Activated CD4-positive, CD25-positive, alpha-beta regulatory T cell treated with anti-CD3 and anti-CD28 coated beads, Interleukin-2, amount 50 U/mL, for 72 hours (primary cell): ENCODE results near the gene TIFAB.
"Not testable (repeated sequence)": the region's sequence is repeated elsewhere in the genome, so short reads cannot be mapped to it uniquely, and the experiment has no call there.

Source experiments
- DNase-seq: peaks from one replicate; pipeline ENCODE4 v3.0.0; 2021

The TIFAB gene, protein sequence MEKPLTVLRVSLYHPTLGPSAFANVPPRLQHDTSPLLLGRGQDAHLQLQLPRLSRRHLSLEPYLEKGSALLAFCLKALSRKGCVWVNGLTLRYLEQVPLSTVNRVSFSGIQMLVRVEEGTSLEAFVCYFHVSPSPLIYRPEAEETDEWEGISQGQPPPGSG

DNA sequence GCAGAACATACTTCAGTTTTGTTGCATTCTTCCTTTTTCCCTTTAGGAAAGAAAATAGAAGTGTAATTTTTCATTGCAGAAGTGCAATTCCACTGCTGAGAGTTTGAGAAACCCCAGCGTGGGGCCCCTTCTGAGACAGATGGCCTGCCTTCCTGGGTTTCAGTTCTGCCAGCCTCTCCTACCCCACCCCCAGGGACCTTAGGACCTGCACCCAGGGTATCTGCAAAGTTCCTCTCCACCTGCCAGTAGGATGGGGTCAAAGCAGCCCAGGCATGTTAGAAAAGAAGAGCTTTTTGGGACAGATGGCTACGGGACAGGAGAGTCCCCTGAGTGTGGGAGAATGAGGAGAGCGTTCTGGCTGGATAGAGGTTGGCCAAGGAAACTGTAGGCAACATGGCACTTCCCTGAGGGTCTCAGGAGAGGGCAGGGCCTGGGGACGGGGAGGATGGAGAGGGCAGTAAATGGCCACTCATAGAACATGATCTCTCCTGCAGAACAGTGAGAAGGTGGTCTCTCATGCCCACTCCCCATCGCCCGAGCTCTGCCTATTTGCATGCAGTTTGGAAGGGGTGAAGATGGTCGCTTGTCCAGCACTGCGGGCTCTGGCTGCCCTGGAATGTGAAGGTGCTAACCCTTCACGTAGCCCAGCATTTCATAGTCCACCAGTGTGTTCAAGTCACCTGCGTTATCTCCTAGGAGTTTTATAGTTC, at the start of gene TIFAB:
TSS of gene TIFAB (minus strand) at position 31 of the 710 bp plus-strand sequence. CDS start 2,412 bp downstream, outside the sequence.
- no peak for DNase-seq

DNA sequence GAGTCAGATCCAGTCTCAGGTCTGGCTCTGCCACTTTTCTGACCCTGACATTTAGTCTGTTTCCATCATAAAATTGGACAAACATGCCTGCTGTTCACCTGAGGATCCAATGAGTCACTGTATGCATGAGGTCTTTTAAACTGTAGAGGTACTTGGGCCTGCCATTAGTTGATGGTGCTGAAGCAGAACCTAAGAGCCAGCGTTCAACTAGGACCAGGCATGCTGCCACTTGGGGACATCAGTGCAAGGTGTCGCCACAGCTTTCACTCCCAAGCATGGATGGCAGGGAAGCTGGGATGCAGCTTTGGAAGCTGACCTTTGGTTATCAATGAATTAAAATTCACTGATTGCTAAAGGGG, 46.5 kb upstream of the TIFAB start:
- DNase-seq, result no peak

DNA sequence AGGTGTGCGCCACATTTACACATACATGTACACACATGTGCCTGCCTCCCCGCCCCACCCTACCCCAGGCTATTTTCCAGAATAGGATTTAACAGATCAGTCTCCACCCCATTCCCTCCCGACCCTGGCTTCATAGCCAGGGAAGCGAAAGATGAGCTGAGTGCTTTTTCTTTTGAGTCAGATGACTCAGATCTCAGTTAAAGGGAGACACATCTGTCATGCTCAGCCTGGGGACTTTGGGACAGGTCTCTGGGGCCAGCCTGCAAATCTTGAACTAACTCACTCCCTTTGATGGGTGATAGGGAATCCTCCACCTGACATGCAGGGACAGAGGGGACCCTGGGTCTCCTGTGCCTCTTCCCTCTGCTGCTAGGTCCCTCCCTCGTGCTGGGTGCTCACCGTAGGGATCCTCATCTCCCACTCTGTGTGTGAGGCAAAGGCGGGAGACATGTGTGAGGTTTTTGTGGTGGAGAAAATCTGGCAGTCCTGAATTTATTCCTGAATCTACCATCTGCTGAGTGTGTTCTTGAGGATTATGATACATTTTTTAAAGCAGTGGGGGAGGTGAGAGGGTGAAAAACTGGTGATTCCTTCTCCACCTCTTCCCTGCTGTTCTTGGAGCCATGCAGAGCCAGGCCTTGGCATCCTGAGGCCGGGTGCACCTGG, 46.0 kb upstream of the TIFAB start:
- DNase-seq, result no peak

DNA sequence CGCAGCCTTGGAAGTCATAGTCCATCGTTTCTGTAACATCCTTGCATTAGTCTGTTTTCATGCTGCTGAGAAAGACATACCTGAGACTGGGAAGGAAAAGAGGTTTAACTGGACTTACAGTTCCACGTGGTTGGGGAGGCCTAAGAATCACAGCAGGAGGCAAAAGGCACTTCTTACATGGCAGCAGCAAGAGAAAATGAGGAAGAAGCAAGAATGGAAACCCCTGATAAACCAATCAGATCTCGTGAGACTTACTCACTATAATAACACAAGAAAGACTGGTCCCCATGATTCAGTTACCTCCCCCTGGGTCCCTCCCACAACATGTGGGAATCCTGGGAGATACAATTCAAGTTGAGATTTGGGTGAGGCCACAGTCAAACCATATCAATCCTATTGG, 43.4 kb upstream of the TIFAB start:
- DNase-seq, result not testable (repeated sequence)

DNA sequence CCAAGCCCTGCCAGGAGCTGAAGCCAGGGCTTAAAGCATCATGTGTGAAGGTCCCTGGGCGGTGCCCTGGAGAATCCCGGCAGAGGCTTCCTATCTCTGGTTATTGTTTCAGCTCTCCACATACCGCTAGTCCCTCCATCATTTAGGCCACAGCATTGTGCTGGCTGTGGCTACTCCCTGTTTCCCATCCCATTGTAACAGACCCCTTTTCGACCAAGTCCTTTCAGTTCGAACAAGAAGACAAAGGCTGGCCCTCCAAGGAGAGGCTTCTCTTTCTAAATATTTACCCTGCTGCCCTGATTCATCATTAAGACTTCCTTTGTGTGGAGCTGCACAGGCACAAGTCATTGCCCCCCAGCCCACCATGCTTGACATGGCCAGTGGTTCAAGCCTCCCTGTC, 42.0 kb upstream of the TIFAB start:
- no peak for DNase-seq

DNA sequence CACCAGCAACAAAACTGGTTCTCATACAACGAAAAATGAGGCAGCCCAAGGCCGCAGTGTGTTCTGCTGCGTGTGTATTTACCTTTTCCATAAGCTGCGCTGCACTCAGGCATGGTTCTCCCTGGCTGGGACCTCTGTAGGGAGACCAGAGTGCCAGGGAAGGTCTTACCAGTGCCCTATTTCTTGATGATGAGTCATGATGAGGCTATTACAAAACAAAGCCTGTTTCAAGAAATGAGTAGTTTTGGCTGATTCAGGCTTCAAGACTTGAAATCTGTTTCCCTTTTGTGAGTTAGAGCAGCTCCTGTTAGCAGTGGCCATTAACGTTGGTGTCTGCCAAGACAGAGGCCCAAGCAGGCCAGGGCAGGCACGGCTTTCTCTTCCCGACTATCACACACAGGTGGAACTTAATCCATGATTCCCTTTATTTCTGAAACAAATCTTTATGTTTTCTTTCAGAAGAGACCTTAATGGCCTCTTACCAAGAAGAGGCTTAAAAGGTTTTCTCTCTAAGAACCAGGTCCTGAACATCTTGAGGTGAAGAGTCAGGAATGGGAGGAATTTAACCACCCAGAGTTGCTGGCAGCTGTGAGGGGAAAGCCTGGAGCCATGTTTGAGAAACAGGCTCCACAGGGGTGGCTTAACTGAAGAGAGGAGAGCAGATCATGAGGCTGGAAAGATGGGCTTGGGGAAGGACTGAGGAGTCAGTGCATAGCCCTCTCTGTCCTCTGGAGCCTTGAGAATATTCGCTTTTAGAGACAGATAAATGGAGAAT, 41.4 kb upstream of the TIFAB start:
- no peak for DNase-seq

DNA sequence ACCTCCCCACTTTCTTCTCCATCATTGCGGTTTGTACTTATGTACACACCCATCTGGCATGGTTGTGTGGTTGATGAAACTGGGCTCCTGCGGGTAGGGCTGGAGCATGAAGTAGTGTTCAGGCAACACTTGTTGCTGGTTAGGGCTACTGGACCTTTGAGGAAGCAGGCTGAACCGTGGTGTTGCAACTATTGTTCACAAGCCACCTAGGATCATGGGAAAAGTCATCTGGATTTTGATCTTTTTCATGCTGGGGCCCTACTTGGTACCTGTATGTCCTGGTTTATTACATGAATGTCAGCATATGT, 40.1 kb upstream of the TIFAB start:
- no peak for DNase-seq

DNA sequence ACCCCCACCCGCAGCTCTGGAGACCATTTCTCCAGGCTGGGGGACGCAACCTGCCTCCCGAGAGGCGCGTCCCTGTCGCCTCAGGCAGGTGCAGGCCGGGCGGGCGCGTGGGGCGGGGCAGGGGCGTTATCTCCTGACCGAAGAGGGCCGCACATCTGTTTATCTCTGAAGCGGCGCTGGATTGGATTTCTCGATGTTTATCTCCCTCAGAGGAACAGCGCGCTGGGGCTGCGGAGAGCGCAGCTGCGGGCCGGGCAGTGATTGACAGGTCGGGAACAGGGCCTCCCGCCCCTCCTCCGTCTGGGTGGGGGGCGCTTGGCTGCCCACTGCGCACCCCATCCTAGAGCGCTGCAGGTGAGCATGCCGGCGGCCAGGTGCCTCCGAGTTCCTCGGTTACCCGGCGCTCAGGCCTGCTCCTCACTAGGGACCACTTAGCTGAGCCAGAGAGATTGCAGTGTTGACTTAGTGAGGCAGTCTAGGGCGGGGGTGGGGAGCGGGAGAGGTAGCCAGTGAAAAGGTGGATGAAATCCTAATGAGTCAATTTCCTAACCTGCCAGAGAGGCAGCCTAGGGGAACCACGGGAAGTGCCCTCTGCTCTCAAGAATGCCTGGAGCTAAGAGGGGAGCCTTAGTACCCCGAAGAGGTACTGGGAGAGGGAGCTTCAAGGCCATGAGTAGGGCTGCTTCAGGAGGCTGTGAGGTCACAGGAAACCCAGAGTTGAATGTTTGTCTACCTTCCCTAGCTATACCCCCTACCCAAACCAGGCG, 39.6 kb upstream of the TIFAB start:
- no peak for DNase-seq

DNA sequence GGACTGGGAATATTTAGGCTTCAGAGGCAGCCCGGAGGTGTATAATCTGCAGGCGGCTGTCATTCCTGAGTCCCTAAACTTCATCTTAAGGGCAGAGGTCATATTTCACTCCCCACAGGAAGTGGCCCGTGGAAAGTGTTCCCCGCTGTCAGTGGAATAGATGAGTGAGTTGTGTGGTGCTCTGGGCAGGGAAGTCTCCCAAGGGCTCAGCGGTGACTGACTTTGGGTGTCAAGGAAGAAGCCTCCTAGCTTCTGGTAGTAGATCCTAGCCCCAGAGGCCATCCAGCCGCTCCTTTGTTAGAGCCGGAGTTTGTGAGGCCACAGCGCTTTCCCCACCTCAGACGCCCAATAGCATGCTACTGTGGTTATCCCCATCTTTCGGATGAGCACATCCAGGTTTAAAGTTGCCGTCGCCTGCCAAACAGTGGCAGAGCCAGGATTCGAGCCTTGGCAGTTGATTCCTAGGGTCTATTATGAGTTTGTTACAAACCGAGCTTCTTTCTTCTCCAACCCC, 38.9 kb upstream of the TIFAB start:
- no peak for DNase-seq

DNA sequence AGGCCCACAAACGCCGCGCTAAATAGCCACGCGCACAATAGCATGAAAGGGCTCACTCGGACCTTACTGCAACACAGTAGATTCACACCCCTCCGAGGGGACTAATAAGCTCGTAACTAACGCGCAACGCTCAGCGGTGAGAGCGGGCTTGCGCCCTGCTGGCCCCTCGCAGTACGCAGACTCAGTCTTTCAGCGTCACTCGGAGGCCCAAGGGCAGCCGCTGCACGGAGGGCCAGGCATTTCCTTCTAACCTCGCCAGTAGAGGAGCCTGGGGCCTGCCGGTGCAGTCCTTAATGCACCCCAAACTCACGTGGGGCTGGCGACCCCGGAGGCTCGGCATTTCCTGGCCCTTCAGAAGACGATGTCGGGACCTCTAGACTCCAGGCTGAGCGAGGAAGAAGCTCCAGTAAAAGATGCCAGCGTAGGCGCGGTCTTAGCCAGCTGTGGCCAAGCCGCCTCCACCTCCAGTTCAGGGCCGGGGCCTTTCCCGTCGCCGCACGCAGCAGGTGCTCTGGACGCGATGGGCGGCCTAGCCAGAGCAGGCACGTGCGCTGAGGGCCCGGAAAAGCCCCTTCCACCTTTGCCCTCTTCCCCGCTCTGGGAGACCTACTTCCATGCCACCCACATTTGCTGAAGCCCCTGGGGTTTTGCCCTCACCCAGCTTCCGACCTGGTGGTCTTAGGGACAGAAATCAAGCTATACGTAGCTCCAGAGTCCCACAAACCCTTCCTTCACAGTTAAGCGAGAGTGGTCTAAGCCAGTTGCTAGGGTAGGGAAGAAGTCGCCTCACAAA, 38.3 kb upstream of the TIFAB start:
- no peak for DNase-seq

DNA sequence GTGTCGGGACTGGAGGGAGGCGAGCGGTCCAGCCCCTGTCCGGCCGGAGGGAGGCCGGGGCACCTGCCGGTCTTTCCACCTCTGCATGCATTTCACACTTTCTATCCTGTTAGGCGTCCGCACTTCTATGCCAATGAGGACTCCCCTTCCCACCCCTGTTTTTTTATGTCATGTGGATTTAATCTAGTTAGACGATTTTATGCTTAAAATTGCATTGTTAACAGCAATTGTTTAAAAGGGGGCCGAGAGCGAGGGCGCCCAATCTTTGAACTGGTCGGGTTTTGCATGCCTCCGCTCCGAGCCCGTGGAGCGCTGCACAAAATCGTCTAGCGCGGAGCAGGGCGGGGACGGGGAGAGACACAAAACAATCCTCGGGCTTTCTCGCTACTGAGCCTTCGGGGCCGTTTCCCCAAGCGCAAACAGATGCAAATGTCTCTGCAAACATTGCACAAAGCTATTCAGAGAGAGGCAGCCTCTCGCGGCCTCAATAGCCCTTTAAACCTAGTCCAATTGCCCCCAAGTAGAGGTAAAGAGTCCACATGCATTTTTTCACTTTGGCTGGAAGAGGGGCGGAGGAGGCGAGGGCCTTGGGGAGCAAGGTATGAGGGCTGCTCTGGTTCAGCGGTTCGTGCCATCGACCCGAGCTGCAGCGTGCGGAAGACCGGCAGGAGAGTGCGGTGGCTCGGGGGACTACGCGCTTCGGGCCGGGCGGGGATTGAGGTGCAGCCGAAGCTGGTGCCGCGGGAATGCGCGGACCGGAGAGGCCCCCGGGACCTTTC, 37.5 kb upstream of the TIFAB start:
- no peak for DNase-seq

DNA sequence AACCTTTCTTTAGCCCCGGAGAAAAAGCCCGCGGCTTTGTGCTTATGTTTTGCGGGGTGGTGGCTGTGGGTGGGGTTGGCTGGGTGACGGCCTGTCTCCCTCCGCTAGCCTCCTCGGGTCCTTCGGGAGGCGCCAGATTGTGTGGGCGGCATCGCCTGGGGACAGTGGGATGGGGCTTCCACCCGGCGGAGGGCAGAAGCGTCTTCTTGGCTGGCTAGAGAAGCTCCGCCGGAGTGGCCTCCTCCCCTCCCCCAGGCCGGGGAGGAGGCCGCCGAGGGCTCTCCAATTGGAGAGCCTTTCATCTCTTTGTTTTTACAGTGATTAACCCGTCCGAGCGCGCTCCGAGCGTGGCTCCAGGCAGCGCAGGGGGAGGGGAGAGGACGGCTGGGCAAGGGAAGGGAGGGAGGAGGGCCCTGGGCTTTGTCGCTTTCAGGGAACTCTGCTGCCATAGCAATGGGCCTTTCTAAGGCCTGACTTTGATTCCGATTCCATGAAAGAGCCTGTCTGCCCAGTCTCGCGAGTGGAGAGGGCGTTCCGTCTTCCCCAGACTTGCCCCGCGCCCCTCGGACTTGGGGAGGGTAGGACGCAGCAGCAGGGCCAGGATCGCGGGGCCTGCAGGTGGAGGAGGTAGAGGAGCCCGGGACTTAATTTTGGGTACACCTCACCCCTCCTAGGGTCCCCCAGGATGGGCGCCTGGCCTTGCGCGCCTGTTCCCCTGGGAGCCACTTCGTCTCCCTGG, 36.7 kb upstream of the TIFAB start:
- DNase-seq, result no peak

DNA sequence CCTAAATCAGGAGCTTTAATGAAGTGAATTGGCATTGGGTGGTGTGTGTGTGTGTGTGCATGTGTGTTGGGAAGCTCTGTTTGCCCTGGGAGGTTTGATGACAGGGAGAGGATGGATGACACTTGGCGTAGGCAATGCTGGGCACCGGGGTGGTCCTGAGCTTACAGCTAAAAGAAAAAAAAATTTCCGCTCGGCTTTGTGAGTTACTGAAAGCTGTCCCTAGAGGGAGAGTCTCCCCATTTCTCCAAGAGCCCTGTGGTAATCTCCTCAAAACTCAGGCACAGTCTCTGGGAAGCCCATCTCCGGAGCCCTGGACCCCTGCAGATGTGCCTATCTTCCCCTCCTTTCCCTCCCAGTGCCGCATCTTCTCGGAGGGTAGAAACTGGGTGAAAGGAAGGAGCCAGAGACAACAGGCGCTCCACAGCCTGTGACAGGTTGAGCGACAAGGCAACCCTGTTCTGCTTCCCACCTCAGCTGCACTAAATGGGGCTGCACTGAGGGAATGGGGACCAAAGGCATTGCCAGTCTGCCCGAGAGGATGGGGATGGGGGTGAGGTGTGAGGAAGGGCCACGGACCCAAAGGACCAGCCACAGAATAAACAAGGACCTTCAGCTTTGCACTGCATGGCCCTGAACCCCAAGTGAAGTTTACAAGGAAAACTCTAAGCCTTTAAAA, 35.8 kb upstream of the TIFAB start:
- DNase-seq, result no peak

DNA sequence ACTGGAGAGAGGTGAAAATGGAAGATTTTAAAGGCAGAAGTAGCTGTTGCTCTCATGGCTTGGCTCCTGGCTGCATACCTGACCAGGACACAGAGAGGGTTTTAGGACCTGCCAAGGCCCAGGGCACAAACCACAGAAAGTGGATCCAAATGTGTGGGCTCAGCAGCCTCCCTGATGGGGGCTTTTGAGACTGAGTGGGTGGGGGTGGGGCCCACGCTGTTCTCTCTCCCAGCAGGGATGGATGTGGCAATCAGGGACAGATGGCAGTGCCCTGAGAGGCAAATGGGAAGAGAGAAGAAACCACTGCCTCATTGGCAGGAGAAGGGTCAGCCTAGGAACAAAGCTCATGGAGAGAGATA, 34.9 kb upstream of the TIFAB start:
- no peak for DNase-seq

DNA sequence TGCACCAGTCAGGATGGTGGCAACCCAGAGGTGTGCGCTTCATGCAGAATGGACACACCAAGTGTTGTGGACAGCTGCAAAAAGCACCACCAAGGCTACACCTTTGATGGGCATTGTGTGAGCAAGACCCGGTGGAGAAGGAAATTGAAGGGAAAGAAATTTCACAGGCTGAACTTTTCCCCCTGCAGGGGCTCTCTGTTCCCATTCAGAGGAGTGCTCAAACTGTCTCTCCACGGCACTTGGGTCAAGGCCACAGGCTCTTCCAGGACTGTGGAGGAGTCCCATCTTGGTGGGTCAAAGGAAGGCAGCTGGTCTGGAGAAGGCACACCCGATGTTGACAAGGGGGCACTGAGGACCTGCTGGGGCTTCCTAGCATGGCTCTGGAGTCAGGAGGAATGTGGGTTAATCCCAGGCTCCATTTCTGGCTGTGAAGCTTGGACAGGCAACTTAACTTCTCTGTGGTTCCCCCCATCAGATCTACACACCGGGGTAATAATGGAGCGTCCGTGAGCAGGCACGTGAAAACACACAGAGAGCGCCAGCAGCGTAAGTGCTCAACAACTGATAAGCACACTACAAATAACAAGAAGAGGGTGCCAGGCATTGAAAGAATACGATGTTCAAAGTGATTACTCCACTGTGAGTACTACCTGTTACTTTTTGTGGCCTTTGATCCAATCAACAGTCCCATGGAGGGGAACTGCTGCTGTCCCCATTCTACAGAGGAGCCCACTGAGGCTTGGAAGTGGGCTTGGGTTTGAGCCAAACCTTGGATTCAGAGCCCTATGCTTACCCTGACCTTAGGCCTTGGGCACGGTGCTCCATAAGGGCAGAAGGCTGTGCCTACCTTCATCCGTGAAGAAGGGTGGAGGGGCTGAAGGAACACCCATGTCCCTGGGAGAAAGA, 34.2 kb upstream of the TIFAB start:
- no peak for DNase-seq

DNA sequence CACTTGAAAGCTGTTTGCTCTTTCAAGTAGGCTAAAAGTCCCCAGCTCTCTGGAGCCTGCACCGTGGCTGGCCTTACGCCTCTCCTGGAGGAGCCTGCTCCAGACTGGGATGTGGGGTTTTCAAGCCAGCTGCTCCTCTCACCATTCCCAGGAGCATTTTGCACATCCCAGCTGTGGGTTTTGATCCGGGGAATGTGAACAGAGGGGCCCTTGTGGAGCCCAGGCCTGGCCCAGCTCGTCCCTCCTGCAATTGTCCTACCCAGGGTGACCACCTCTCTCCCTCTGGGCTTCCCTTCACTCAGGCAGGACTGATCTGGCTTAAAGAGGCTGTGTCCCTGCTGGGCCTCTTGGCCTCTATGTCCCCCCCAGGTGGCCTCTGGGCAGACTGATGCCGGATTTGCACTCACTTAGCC, 32.5 kb upstream of the TIFAB start:
- DNase-seq, result no peak

DNA sequence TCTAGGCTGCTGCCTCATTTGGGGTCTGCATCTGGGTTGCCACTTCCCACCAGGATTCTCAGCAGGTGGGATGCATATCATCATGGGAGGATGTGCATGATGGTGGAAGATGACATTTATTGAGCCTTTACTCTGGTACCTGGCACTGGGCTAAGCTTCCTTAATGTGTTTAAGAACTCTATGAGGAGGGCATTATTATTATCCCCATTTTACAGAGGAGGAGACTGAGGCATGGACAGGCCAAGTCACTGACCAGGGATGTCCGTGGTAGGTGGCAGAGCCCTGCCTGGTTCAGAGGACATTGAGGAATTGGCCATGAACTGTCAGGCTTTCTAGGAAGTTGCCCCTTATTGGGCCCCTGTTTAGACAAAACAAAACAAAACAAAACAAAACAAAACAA, 31.1 kb upstream of the TIFAB start:
- DNase-seq, result no peak

DNA sequence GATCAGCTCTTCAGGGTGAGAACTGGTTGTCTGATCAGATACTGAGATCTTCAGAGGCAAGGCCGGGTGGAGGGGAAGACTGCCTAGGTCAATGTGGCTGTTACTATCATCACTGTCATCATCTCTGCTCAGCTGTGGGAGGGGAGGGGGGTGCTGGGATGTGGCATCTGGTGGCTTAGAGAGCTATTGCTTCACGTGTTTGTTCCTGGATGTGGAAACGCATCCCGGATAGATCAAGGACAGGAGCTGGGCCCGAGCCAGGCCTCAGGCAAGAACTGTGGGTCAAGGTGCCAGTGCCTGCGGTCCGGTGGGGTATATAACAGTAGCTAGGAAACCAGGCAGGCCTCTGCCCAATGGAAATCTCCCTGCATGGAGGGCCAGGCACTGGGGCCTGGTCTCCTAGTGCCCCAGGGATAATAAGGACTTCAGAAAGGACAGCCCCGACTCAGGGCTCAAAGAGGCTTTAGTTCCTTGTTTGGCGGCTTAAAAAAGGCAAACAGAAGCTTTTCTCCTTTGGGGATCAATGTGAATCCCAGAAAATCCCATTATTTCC, 30.3 kb upstream of the TIFAB start:
- DNase-seq, result no peak

DNA sequence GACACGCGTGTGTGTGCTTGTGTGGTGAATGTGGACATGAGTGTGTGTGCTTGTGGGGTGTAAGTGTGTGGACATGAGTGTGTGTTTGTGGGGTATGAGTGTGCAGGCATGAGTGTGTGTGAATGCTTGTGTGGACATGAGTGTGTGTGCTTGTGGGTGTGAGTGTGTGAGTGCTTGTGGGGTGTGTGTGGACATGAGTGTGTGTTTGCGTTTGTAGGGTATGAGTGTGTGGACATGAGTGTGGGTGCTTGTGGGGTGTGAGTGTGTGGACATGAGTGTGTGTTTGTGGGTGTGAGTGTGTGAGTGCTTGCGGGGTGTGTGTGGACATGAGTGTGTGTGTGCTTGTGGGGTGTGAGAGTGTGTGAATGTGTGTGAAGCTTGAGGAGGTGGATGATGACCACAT, 29.8 kb upstream of the TIFAB start:
- DNase-seq, result no peak
